Activated T-cell treated with anti-CD3 and anti-CD28 coated beads for 4 hours (primary cell): ENCODE data around the gene ACLY.

Experiments
- DNase-seq: peaks from one replicate; pipeline ENCODE4 v3.0.0-alpha.2; 2020

Gene ACLY

GRCh38 chr17:41918314-41919164 lies at the start of gene ACLY:
Gene ACLY, minus strand, starts transcription at chr17:41918951. Its CDS starts 5,078 bp downstream, at chr17:41913873.
- peak; percentile 93 for DNase-seq

GRCh38 chr17:41967921-41968578 lies 49.3 kb upstream of the ACLY start:
- DNase-seq, result no peak

- DNase-seq, result peak; percentile 17
Measured at GRCh38 chr17:41967141-41967920, 48.6 kb upstream of the ACLY start.

- DNase-seq, result peak; percentile 84
Measured at GRCh38 chr17:41966463-41967140, 47.9 kb upstream of the ACLY start, which contains the start of gene CNP. Gene CNP, plus strand, starts transcription at chr17:41966795. Its CDS starts 90 bp downstream, at chr17:41966885.

GRCh38 chr17:41965694-41966462 lies 47.1 kb upstream of the ACLY start:
- DNase-seq, result peak; percentile 41

GRCh38 chr17:41962768-41963434 lies 44.1 kb upstream of the ACLY start:
- DNase-seq, result peak; percentile 59

- DNase-seq, result no peak
Measured at GRCh38 chr17:41962111-41962510, 43.4 kb upstream of the ACLY start.

GRCh38 chr17:41959336-41960095 lies 40.8 kb upstream of the ACLY start:
- DNase-seq, result no peak

- DNase-seq, result no peak
Measured at GRCh38 chr17:41959030-41959335, 40.2 kb upstream of the ACLY start.

- no peak for DNase-seq
Measured at GRCh38 chr17:41957869-41958439, 39.2 kb upstream of the ACLY start.

GRCh38 chr17:41957031-41957868 lies 38.5 kb upstream of the ACLY start:
- DNase-seq, result no peak

GRCh38 chr17:41956522-41956921 lies 37.8 kb upstream of the ACLY start:
- DNase-seq, result no peak

- no peak for DNase-seq
Measured at GRCh38 chr17:41948762-41949460, 30.2 kb upstream of the ACLY start.

- DNase-seq, result no peak
Measured at GRCh38 chr17:41944943-41945342, 26.2 kb upstream of the ACLY start.

GRCh38 chr17:41943492-41943891 lies 24.7 kb upstream of the ACLY start:
- DNase-seq, result no peak

- DNase-seq, result no peak
Measured at GRCh38 chr17:41942626-41943373, 24.0 kb upstream of the ACLY start.

- no peak for DNase-seq
Measured at GRCh38 chr17:41941168-41941567, 22.4 kb upstream of the ACLY start.

- DNase-seq, result no peak
Measured at GRCh38 chr17:41939693-41940090, 20.9 kb upstream of the ACLY start.
